ENCODE data around the gene FOXR1.

FOXR1 gene

DNA sequence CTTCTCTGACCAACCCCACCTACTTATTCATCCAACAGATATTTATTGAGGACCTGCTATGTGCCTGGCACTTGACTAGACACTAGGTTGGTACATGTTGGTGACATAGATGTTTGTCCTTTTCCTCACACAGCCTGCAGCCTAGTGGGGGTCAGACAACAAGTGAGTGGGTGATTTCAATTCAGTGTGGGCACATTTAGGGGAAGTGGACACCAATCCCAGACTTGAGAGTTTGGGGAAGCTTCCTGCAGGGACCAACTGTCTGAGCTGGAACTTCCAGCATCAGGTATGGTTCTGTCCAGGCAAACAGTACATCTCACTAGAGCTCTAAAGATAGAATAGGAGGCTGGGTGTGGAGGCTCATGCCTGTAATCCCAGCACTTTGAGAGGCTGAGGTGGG is 40.0 kb upstream of the FOXR1 start:
- Mint-ChIP-seq H3K4me1 (peaks cover 41% of the 10 kb centered on the region), H3K27ac (no peak overlapping the region), H3K4me3 (no peak overlapping the region), H3K27me3 (ENCODE audit: low read depth, poor library complexity) (peaks cover 20% of the 10 kb centered on the region), H3K9me3 (no peaks in the 10 kb centered on the region), H3K36me3 (ENCODE audit: low read depth) (no peaks in the 10 kb centered on the region)
- no peak for DNase-seq
- TF ChIP-seq CTCF (IDR thresholded peaks at IDR 0.05), result no peak

DNA sequence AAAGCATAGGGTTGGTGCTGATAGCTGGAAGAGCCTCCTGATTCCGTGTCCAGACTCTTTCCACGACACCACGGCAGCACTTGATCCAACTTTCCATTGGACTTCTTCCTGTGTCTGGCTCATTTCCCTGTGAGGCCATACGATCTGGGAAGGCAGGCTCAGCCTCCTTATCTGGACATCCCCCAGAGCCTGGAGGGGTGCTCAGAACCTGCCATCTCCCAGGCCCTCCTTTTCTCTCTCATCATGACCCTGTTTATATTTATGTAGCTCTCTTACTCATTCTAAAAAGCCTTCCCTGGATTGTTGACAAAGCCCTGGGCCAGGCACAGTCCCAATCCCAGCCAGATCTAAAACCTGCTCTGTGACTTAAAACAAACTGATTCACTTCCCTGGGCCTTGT is 38.1 kb upstream of the FOXR1 start:
- Mint-ChIP-seq H3K9me3 (no peaks in the 10 kb centered on the region), H3K27ac (no peak overlapping the region), H3K36me3 (ENCODE audit: low read depth) (no peaks in the 10 kb centered on the region), H3K4me1 (peaks cover 26% of the 10 kb centered on the region), H3K27me3 (ENCODE audit: low read depth, poor library complexity) (peaks cover 26% of the 10 kb centered on the region), H3K4me3 (no peak overlapping the region)
- DNase-seq, result no peak
- TF ChIP-seq CTCF (IDR thresholded peaks at IDR 0.05), result no peak

DNA sequence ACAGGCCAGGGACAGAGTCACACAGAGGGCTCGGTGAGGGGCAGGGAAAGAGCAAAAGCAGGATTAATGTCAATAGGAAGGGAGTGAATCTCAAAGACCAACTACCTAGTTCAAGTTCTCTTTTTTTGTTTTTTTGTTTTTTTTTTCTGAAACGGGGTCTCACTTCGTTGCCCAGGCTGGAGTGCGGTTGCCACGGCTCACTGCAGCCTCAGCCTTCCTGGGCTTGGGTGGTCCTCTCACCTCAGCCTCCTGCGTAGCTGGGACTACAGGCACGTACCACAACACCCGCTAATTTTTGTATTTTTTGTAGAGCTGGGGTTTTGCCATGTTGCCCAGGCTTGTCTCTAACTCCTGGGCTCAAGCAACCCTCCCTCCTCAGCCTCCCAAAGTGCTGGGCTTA is 36.2 kb upstream of the FOXR1 start:
- peaks cover 39% of the 10 kb centered on the region for H3K4me1 Mint-ChIP-seq
- H3K27ac Mint-ChIP-seq, result no peak overlapping the region
- peaks cover 30% of the 10 kb centered on the region for H3K27me3 Mint-ChIP-seq (ENCODE audit: low read depth, poor library complexity)
- DNase-seq, result no peak
- H3K4me3 Mint-ChIP-seq, result no peak overlapping the region
- no peak for TF ChIP-seq CTCF (IDR thresholded peaks at IDR 0.05)
- H3K9me3 Mint-ChIP-seq, result no peaks in the 10 kb centered on the region
- no peaks in the 10 kb centered on the region for H3K36me3 Mint-ChIP-seq (ENCODE audit: low read depth)

DNA sequence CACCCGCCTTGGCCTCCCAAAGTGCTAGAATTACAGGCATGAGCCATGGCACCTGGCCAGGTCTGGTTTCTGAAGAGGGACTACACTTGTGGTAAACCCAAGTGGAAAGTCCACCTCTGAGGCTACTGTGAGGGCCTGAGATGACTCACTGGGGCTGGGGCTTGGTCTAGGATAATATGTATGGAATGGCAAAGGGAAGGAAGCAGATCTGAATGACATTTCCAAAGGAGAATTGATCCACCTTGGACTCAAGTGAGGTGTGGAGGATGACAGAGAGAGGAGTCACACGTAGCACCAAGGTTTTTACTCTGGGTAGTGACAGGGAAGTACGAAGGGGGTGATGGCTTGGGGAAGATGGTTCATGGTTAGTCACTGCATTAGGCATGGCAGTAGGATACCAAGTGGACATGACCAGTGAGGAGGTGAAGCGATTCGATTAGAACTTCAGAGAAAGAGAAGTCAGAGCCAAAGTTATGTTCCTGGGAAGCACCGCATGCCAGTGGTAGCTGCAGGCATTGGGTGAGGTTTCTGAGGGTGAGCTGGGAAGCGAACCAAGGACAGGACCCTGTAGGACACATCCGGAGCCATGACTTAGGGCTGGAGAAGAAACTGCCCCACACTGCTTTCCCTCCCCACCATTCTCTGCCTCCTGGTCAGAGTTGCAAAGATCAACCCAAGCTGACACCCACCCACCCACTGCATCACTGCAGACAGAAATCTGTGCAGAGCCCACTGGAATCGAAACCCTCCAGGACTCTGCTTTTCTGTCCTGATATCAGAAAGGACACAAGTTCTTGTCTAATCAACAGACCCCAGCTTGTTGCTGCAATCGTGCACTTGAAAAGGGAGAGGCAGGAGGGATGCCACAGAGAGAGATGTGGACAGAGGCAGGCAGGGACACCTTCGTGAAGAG is 32.8 kb upstream of the FOXR1 start:
- H3K27me3 Mint-ChIP-seq (ENCODE audit: low read depth, poor library complexity), result peaks cover 25% of the 10 kb centered on the region
- peak overlapping the region; percentile 2 for H3K4me3 Mint-ChIP-seq
- no peaks in the 10 kb centered on the region for H3K9me3 Mint-ChIP-seq
- TF ChIP-seq CTCF (IDR thresholded peaks at IDR 0.05), result no peak
- H3K36me3 Mint-ChIP-seq (ENCODE audit: low read depth), result no peaks in the 10 kb centered on the region
- no peak overlapping the region for H3K27ac Mint-ChIP-seq
- H3K4me1 Mint-ChIP-seq, result peaks cover 36% of the 10 kb centered on the region
- no peak for DNase-seq

DNA sequence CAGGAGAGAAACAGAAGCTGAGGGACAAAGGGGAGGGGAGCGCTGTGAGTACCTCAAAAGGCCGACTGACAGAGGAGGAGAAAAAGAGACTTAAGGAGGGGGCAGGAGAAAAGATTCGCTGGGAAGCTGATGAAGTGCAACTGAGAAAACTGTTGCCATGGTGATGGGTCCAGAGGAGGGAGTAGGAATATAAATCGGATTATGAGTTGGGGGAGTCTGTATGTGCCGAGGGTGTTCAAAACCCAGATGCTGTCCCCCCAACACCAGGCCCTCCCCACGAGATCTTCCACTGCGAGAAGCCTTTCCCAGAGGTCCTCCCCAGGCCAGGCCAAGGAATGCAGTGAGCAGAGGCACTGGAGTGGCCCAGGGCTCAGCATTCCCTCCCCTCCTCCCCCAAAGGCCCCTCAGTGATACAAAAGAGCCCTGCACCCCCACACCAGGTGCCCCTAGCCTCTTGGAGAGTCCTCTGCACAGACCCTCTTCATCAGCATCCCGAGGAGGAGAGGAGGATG is 32.1 kb upstream of the FOXR1 start:
- Mint-ChIP-seq H3K36me3 (ENCODE audit: low read depth) (no peaks in the 10 kb centered on the region), H3K4me1 (peaks cover 35% of the 10 kb centered on the region), H3K4me3 (peak overlapping the region; percentile 2), H3K9me3 (no peaks in the 10 kb centered on the region), H3K27ac (no peak overlapping the region), H3K27me3 (ENCODE audit: low read depth, poor library complexity) (peaks cover 25% of the 10 kb centered on the region)
- no peak for DNase-seq
- TF ChIP-seq CTCF (IDR thresholded peaks at IDR 0.05), result no peak
